Measurements from ENCODE around the gene MAP3K8.
A peak's percentile ranks its signal among the peaks of the same experiment; 100 is the strongest.
"Not testable (repeated sequence)": the region's sequence is repeated elsewhere in the genome, so short reads cannot be mapped to it uniquely, and the experiment has no call there.

Gene MAP3K8

DNA sequence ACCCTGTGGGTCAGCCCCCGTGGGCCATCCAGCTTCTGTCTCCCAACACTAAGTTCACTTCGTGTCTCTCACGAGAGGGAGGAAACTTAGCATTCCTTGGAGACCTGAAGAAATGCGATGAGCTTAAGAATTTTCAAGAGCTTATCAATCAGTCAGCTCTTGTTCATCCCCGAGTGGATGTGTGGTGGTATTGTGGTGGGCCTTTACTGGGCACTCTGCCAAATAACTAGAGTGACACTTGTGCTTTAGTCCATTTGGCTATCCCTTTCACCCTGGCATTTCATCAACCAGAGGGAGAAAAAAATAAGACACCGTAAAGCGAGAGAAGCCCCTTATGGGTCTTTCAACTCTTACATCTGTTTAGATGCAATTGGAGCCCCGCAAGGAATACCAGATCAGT lies 45.5 kb downstream of the MAP3K8 start:
- not testable (repeated sequence) for H3K36me3 Mint-ChIP-seq, H3K9me3 Mint-ChIP-seq, H3K27ac Mint-ChIP-seq, H3K27me3 Mint-ChIP-seq, H3K4me3 Mint-ChIP-seq, ATAC-seq
- peaks cover 34% of the 10 kb centered on the region for H3K4me1 Mint-ChIP-seq

DNA sequence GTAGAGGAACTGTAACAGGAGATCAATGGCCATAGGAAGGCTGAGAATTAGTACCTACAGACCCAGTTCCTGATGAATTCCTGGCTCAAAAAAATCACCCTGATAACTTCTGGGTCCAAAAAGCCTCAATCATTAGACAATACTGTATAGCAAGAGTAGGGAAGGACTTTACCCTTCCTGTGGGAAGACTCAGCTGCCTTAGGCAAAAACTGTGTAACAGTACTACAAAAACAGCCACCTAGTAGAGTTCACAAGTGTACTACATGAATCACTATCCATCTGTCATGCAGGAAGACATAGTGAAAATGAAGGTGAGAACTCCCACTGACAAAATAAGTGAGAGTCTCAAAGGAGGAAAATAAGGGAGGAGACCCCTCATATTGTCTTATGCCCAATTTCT lies 47.6 kb downstream of the MAP3K8 start:
- no peak for ATAC-seq
- no peaks in the 10 kb centered on the region for H3K9me3 Mint-ChIP-seq
- peak overlapping the region; percentile 55 for H3K27ac Mint-ChIP-seq
- H3K4me3 Mint-ChIP-seq: no peak overlapping the region
- no peaks in the 10 kb centered on the region for H3K36me3 Mint-ChIP-seq
- no peaks in the 10 kb centered on the region for H3K27me3 Mint-ChIP-seq
- peaks cover 19% of the 10 kb centered on the region for H3K4me1 Mint-ChIP-seq

GRCh38 chr10:30488316-30488715 lies 54.3 kb downstream of the MAP3K8 start:
- ATAC-seq: peak; percentile 73
- Mint-ChIP-seq H3K4me3 (peak overlapping the region; percentile 49), H3K27ac (peak overlapping the region; percentile 81), H3K9me3 (no peaks in the 10 kb centered on the region), H3K36me3 (no peaks in the 10 kb centered on the region), H3K4me1 (peaks cover 54% of the 10 kb centered on the region), H3K27me3 (no peaks in the 10 kb centered on the region)

DNA sequence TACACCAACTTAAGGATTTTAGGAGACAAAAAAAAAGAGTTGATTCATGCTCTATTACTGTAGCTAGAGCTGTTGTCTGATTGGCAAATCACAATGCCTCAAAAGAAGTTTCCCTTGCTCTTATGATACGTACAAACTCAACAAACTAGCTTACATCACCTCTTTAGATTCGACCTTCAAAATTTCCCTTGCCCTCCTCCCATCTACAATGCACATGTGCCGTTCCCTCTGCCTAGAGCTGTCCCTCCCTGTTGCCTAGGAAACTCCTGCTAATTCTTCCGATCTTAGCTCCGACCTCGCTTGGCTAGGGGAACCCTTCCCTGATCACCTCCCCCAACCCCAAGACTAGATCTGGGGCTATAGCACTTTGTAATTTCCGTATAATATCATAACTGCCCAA lies 55.4 kb downstream of the MAP3K8 start:
- H3K4me3 Mint-ChIP-seq: no peak overlapping the region
- H3K9me3 Mint-ChIP-seq: no peaks in the 10 kb centered on the region

DNA sequence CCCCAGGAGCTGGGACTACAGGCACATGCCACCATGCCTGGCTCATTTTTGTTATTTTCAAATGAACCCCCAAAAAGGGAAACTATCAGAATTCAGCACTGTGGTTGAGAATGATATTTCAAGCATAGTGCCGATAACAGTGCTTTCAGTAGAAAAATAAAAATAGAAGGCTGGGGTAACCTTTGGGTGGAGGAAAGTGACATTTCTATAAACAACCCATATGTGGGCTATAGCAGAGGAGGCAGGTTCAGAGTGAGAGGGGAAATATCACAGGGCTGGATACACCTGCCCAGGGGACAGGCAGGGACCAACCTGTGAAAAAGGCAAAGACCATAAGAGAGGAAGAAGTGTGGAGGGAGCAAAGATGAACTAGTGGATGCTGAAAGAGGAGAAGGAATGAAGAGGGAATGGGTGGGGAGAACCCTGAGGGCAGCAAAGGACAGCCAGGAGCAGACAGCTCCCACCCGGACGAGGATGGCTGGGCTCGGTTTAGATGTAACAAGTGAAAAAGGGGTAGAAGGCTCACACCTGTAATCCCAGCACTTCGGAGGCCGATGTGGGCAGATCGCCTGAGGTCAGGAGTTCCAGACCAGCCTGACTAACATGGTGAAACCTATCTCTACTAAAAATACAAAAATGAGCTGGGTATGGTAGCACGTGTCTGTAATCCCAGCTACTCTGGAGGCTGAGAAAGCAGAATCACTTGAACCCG lies 56.5 kb downstream of the MAP3K8 start:
- Mint-ChIP-seq H3K36me3 (no peaks in the 10 kb centered on the region), H3K4me1 (peaks cover 73% of the 10 kb centered on the region), H3K9me3 (no peaks in the 10 kb centered on the region), H3K27me3 (no peaks in the 10 kb centered on the region), H3K4me3 (peak overlapping the region; percentile 64), H3K27ac (peak overlapping the region; percentile 81)
- peak; percentile 77 for ATAC-seq

More for the DNA sequence above, 55.4 kb downstream of the MAP3K8 start:
- Mint-ChIP-seq H3K27ac (peak overlapping the region; percentile 81), H3K27me3 (no peaks in the 10 kb centered on the region), H3K4me1 (peaks cover 65% of the 10 kb centered on the region), H3K36me3 (no peaks in the 10 kb centered on the region)
- no peak for ATAC-seq

- ATAC-seq: no peak
- peaks cover 79% of the 10 kb centered on the region for H3K4me1 Mint-ChIP-seq
- no peak overlapping the region for H3K4me3 Mint-ChIP-seq
- no peaks in the 10 kb centered on the region for H3K27me3 Mint-ChIP-seq
- no peaks in the 10 kb centered on the region for H3K9me3 Mint-ChIP-seq
- H3K27ac Mint-ChIP-seq: peak overlapping the region; percentile 81
- H3K36me3 Mint-ChIP-seq: no peaks in the 10 kb centered on the region
Measured at GRCh38 chr10:30491204-30491915, 57.4 kb downstream of the MAP3K8 start.

GRCh38 chr10:30491916-30492515 lies 58.0 kb downstream of the MAP3K8 start:
- Mint-ChIP-seq H3K4me1 (peaks cover 85% of the 10 kb centered on the region), H3K4me3 (no peak overlapping the region), H3K9me3 (no peaks in the 10 kb centered on the region), H3K27ac (peak overlapping the region; percentile 81), H3K27me3 (no peaks in the 10 kb centered on the region), H3K36me3 (no peaks in the 10 kb centered on the region)
- ATAC-seq: no peak

DNA sequence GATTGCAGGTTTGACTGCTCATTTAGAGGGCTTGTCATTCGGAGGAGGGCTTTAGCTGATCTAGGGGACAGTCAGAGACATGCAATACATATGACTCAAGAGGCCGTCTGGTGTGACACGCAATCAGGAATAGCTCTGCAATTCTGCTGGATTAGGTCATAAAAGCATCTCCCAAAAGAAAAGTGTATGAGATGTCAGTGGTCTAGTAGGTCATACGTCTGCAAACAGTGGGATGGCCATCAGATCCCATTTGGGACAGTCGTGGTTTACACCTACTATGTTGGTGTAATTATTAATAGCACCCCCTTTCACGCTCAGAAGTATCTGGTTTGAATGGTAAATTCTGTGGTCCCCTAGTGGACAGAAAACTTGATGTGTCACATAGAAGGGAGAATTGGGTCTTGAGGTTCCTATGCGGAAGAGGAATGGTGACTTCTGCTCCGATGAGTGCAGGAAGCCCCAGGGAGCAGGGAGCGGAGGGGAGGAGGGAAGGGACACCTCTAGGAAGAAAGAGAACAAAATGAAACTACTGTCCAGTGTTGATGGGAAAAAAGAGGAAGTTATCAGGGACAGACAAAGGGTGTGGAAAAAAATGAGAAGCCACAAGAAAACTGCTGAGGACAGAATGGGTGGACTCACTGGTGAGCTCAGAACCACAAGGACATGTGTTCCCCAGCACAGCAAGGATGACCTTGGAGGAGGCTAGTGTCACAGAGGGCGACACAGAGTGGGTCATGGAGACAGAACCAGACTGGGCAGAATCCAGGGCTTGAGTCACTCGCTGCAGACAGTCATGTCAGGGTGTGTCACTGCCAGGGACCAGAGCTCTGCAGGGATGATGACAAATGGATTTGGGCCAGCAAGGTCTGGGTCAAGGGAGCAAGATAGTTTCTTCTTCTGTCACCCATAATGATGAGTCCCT lies 59.9 kb downstream of the MAP3K8 start:
- no peaks in the 10 kb centered on the region for H3K9me3 Mint-ChIP-seq
- ATAC-seq: peak; percentile 64
- H3K4me3 Mint-ChIP-seq: peak overlapping the region; percentile 65
- peaks cover 88% of the 10 kb centered on the region for H3K4me1 Mint-ChIP-seq
- H3K27ac Mint-ChIP-seq: peak overlapping the region; percentile 81
- no peaks in the 10 kb centered on the region for H3K36me3 Mint-ChIP-seq
- H3K27me3 Mint-ChIP-seq: no peaks in the 10 kb centered on the region

DNA sequence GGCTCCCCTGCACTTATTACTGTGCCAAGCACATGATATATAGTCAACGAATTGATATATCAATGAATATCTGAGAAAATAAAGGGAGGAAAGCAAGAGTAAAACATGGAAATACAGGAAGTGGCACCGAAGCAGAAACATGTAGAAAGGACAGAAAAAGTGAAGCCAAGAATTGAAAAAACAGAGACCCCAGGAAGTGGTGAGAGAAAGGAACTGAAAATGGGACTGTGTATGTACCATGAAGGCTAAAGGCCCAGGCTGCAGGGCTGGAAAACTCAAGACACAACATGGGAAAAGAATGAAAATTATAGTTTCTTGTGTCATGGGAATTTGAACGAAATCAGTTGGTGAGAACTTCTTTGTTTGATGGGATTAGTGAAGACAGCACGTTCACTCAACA lies 60.6 kb downstream of the MAP3K8 start:
- no peak for ATAC-seq
- Mint-ChIP-seq H3K27me3 (no peaks in the 10 kb centered on the region), H3K4me1 (peaks cover 85% of the 10 kb centered on the region), H3K4me3 (peak overlapping the region; percentile 65), H3K9me3 (no peaks in the 10 kb centered on the region), H3K36me3 (no peaks in the 10 kb centered on the region), H3K27ac (peak overlapping the region; percentile 81)

DNA sequence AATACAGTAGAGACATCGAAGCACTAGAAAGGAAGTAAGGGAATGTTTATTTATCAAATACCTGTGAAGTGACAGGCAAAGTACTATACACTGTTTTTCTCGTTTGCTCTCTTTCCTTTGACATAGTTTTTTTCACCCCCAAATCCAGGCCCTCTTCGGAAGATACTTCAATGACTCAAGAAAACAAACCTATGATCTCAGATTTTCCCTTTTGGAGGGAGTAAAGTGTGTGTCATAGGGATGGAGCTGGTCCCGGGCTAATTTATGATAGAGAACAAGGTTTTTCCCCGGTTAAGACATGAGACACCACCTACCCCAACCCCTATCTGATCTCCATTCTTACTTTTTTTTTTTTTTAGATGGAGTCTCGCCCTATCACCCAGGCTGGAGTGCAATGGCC lies 61.7 kb downstream of the MAP3K8 start:
- peak overlapping the region; percentile 80 for H3K27ac Mint-ChIP-seq
- no peaks in the 10 kb centered on the region for H3K36me3 Mint-ChIP-seq
- ATAC-seq: no peak
- H3K27me3 Mint-ChIP-seq: no peaks in the 10 kb centered on the region
- H3K4me3 Mint-ChIP-seq: no peak overlapping the region
- H3K4me1 Mint-ChIP-seq: peaks cover 85% of the 10 kb centered on the region
- H3K9me3 Mint-ChIP-seq: no peaks in the 10 kb centered on the region

GRCh38 chr10:30499816-30500215 lies 65.8 kb downstream of the MAP3K8 start:
- no peaks in the 10 kb centered on the region for H3K9me3 Mint-ChIP-seq
- H3K27ac Mint-ChIP-seq: peak overlapping the region; percentile 81
- H3K27me3 Mint-ChIP-seq: no peaks in the 10 kb centered on the region
- H3K4me3 Mint-ChIP-seq: no peak overlapping the region
- ATAC-seq: no peak
- H3K4me1 Mint-ChIP-seq: peaks cover 88% of the 10 kb centered on the region
- no peaks in the 10 kb centered on the region for H3K36me3 Mint-ChIP-seq

GRCh38 chr10:30500534-30500933 lies 66.5 kb downstream of the MAP3K8 start:
- no peak for ATAC-seq
- Mint-ChIP-seq H3K4me3 (no peak overlapping the region), H3K27ac (peak overlapping the region; percentile 81), H3K4me1 (peaks cover 89% of the 10 kb centered on the region), H3K36me3 (no peaks in the 10 kb centered on the region), H3K9me3 (no peaks in the 10 kb centered on the region), H3K27me3 (no peaks in the 10 kb centered on the region)

- peak overlapping the region; percentile 81 for H3K27ac Mint-ChIP-seq
- H3K27me3 Mint-ChIP-seq: no peaks in the 10 kb centered on the region
- peaks cover 92% of the 10 kb centered on the region for H3K4me1 Mint-ChIP-seq
- H3K36me3 Mint-ChIP-seq: no peaks in the 10 kb centered on the region
- no peak overlapping the region for H3K4me3 Mint-ChIP-seq
- H3K9me3 Mint-ChIP-seq: no peaks in the 10 kb centered on the region
- ATAC-seq: no peak
Measured at GRCh38 chr10:30500963-30501504, 67.0 kb downstream of the MAP3K8 start.

DNA sequence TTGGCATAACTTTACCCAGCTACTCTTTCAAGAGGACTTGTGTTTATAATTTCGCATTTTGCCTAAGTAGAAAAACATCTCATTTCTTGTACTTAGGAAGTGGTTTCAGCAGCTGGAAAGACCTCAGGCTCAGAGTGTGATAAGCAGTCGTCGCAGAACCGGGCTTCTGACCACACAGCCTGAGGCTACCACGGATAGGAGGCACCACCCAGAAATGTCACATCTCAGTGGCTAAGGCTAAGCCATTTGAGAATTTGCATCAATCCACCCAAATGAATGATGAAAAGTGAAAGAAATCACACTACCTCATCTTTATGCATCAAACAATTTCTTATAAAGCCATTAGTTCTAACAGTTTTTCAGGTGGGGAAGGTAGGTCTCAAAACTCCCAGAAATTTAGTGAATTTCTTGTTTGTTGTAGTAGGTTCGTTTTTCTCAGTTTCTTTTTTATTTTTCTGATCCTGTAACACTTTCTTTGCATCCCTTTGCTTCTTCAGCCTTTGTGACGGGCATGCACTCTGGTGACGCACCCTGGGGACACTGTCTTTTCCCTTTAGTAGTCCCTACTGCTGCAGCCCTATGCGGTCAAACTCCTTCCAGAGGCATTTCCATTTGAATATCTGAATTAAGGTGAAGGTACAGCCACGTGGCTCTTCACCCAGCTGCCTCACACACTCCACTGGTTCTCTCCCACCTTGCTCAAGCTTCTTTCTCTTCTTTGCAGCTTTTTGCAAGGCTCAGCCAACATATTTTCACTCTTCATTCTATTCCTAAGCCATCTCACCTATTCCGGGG lies 68.5 kb downstream of the MAP3K8 start:
- H3K4me3 Mint-ChIP-seq: peak overlapping the region; percentile 77
- peak overlapping the region; percentile 81 for H3K27ac Mint-ChIP-seq
- no peaks in the 10 kb centered on the region for H3K36me3 Mint-ChIP-seq
- H3K27me3 Mint-ChIP-seq: no peaks in the 10 kb centered on the region
- H3K4me1 Mint-ChIP-seq: peaks cover 79% of the 10 kb centered on the region
- peak; percentile 95 for ATAC-seq
- no peaks in the 10 kb centered on the region for H3K9me3 Mint-ChIP-seq

Data from stimulated activated memory B cell treated with anti-CD40 and anti-IgM and Interleukin-4, amounts not matched to agents 10 μg/mL and 1 μg/mL and 100 μg/mL, for 72 hours (primary cell).